GM18526 (cell line): ENCODE results near the gene BSPH1.

Source experiments
- POLR2A ChIP-seq: IDR thresholded peaks from 3 replicates; pipeline ENCODE4 v1.6.1; 2011; ENCODE audit not compliant: insufficient read length; ENCODE audit errors: extremely low read depth

Gene BSPH1

DNA sequence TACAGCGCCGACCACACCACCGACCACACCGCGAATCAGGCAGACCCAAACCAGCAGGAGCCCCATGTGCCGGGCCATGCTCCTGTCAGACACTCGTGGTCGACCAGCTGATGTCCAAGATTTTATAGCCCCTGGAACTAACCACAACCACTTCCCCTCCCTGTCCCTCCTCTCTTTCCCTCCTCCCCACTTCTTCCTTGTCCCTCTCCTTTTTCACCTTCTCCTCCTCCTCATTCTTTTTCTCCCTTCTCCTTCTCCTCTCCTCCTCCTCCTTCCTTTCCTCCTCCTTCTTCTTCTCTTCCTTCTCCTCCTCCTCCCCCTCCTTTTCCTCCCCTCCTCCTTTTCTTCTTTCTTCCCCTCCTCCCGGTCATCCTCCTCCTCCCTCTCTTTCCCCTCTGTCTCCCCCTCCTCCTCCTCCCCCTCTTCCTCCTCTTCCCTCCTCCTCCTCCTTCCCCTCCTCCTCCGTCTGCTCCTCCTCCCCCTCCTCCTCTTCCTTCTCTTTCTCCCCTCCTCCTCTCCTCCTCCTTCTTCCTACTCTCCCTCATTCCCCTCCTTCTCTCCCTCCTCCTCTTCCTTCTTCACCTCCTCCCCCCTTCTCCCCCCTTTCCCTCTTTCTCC, 670 bp downstream of the BSPH1 start:
- TF ChIP-seq POLR2A = no peak

DNA sequence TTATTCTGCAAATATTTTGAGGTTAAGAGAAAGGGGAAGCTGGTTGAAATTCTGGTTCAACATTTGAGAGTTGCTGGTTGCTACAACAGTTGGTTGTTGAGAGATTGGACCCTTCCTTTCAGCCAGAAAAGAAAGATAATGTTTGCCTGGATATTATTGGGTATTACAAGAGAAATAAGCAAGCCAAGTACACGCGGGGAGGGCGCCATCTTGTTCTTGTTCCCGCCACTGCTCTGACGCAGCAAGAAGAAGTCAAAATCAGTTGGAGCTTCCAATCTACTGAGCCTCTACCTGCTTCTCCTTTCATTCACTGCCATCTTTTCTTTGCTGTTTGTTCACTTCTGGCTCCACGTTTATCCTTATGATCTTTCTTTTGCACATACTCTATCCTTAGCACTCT, 18.4 kb downstream of the BSPH1 start:
- TF ChIP-seq POLR2A = no peak
